GM12872 (cell line): ENCODE results near the gene SHPK.

Experiments used
- TF ChIP-seq, protein P1 (sequence below): IDR thresholded peaks from 3 replicates; pipeline ENCODE4 v1.5.1; 2011; ENCODE audit warnings: low read depth, mild to moderate bottlenecking, low read length, moderate library complexity; ENCODE audit not compliant: insufficient read depth

Gene SHPK

DNA sequence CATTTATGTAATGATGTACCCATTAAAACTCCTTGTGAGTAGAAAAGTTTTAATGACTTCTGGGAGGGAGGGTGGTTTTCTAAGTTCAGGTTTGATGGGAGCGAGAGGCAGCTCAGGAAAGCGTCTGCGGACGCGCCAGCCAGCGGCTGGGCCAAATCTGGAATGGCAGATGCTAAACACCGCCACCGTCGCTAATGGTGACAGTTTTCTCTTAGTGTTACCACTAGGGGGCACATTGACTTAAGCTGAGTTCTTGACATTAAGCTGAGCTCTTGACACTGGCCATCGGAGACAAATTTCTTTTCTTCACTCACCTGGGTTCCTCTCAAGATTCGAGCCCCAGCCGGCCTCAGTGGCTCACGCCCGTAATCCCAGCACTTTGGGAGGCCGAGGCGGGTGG is 33.6 kb downstream of the SHPK start:
- TF ChIP-seq, protein P1, sequence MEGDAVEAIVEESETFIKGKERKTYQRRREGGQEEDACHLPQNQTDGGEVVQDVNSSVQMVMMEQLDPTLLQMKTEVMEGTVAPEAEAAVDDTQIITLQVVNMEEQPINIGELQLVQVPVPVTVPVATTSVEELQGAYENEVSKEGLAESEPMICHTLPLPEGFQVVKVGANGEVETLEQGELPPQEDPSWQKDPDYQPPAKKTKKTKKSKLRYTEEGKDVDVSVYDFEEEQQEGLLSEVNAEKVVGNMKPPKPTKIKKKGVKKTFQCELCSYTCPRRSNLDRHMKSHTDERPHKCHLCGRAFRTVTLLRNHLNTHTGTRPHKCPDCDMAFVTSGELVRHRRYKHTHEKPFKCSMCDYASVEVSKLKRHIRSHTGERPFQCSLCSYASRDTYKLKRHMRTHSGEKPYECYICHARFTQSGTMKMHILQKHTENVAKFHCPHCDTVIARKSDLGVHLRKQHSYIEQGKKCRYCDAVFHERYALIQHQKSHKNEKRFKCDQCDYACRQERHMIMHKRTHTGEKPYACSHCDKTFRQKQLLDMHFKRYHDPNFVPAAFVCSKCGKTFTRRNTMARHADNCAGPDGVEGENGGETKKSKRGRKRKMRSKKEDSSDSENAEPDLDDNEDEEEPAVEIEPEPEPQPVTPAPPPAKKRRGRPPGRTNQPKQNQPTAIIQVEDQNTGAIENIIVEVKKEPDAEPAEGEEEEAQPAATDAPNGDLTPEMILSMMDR, result peak; percentile 72

DNA sequence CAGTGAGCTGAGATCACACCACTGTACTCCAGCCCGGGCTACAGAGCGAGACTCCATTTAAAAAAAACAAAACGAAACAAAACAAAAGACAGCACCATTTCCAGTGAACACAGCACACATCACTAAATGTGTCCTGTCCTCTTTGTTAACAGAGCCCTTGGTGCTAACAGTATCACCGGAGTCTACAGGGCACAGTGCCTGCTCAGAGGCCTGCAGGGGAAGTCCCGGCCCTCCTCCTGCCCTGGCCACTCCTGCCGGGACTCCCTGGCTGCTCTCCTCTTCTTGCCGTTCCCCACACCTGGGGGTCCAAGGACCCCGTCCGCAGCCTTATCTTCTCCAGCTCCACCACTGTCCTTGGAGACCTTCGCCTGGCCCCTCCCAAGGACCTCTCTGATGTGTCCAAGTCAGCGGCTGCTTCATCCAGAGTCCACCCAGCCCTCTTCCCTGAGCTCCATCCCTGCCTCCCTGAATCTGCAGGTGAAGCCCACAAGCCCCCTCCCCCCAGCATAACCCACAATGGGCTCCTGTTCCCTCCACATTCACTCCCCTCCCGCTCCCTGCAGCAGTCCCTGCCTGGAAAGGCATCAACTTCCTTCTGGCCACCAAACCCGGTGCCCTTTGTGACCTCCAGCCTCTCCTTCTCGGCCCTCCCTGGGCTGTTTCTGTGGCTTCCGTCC is 35.4 kb downstream of the SHPK start:
- TF ChIP-seq, protein P1, result no peak

DNA sequence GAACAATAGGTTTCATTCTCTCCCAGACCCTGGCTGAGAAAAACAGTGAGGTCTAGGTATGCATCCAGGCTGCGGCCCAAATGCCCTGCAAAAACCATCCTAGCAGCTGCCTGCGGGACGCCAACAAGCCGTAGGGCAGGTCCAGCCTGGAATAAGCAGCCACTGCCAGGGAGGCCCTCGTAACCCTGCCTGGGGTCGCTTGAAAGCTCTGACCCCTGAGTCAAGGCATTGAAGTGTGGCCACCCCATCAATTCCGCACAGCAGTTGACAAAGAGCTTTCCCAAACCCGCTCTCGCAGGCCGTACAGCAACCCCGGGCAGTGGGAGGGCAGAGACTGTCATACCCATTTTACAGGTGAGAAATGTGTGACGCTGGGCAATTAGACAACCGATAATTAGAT is 38.0 kb downstream of the SHPK start:
- TF ChIP-seq, protein P1, result no peak

DNA sequence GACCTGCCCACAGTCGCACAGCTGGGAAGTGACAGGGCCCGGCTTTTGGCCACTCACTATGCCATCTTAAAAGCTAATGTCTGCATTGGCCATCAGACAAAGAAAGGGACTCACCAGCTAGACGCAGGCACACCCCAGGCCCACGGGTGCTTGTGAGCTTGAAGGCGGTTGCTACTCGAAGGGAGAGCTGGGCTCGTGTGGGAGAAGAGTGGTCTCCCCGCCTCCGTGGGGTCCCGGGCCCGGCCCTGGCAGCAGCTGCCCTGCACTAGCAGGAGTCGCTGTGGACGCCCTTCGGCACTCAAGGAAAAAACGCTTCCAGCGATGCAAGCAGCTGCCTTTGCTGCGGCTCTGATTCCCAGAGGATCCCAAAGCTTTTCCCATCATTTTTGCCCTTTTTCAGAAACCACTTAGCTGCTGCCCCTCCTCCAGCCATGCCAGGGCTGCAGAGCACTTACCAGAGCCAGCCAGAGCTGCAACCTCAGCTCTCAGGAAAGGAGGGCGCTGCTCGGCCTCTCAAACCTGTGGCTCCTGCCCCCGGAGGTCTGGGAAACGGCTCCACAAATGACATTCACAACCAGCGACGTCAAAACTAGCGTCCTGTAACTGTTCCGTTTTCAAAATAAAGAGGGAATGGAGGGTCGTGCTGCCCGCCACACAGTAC is 39.1 kb downstream of the SHPK start:
- TF ChIP-seq, protein P1, result no peak

DNA sequence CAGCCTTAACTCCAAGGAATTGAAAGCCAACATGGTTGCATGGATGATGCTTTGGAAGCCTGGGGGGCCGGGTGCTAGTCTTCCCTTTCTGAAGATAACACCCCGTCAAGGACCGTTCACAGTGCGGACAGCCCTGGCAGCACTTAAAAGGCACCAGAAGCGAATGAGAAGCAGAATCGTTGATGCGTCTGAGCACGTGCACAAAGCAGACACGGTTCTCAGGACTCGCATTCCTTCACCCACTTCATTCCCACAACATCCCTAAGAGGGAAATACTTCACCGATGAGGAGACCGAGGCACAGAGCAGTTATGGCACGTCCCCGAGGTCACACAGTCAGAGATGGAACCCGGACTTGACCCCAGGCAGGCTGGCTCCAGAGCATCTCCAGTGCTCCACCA is 41.1 kb downstream of the SHPK start:
- TF ChIP-seq, protein P1, result no peak

DNA sequence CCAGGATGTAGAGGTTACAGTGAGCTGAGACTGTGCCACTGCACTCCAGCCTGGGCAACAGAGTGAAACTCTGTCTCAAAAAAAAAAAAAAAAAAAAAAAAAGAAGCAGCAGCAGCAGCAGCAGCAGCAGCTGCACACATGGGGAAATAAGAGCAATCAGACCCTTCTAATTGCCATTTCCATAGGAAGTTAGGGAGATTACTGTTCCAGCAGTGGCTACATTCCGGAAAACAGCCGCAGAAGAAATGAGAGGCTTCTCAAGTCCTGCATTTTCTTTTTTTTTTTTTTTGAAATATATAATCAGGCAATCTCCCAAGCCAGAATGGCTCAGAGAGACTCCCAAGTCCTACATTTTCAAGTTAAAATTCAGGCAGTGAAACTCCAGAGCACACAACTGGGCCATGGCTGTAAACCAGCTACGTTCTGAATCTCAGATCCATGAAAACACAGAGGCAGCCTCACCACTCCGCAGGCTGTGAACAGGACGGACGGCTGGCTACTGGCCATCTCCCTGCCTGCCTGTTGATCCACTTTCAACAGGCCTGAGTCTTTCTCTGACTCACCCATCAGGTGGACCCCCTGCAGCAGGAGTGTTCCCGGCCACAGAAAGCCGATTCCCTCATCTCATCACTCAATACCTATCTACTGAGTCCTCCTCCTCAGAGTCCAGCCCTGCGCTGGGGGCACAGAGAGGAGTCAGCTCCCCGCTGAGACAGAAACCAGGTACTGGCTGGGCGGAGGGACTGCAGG is 41.8 kb downstream of the SHPK start:
- TF ChIP-seq, protein P1, result no peak

DNA sequence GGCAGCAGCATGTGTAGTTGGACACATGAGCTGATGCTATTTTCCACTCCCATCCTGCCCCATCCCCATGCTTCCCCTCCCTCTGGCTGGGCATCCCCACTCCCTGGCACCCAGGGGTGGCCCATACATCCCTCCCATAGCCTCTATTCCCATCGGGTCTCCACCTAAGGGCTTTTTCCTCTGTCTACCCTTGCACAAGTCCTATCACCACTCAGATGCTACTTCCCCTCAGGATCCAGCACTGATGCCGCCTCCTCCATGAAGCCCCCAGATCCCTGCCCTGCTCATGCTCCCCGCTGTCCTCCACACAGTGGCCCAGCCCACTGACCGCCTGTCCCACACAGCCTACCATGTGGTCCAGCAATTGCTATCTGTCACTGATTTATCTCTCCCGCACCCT is 42.7 kb downstream of the SHPK start:
- TF ChIP-seq, protein P1, result no peak
